Hepatocyte (in vitro differentiated cells): ENCODE data around the gene RANBP10. TPM values are rescaled to one million over a fixed set of nuclear protein-coding genes. Genes with fewer than 3 reads are reported as not detected.

ENCODE experiments used
- DNase-seq: peaks from one replicate; pipeline ENCODE4 v3.0.0-alpha.2; 2016; ENCODE audit warnings: low spot score
- H2AFZ ChIP-seq: fragments of 200-600 bp; sonication (generic); 2 replicates; pipeline ENCODE4 v1.6.0; 2016; ENCODE audit warnings: antibody characterized with exemption, mild to moderate bottlenecking
- H3K27ac ChIP-seq: fragments of 200-600 bp; sonication (generic); 2 replicates; pipeline ENCODE4 v1.5.1; 2016; ENCODE audit warnings: mild to moderate bottlenecking
- H3K27me3 ChIP-seq: fragments of 200-600 bp; sonication (generic); 2 replicates; pipeline ENCODE4 v1.6.1; 2016
- H3K36me3 ChIP-seq: fragments of 200-600 bp; sonication (generic); replicated peaks from 2 replicates; pipeline ENCODE4 v1.5.1; 2016; ENCODE audit warnings: low read depth; ENCODE audit not compliant: insufficient read depth
- H3K4me1 ChIP-seq: fragments of 200-600 bp; sonication (generic); 2 replicates; pipeline ENCODE4 v1.5.1; 2016; ENCODE audit warnings: mild to moderate bottlenecking, moderate library complexity; ENCODE audit not compliant: insufficient read depth
- H3K4me2 ChIP-seq: fragments of 200-600 bp; sonication (generic); 2 replicates; pipeline ENCODE4 v1.6.0; 2016
- H3K4me3 ChIP-seq: fragments of 200-600 bp; sonication (generic); 2 replicates; pipeline ENCODE4 v1.5.1; 2016; ENCODE audit warnings: mild to moderate bottlenecking
- H3K79me2 ChIP-seq: fragments of 200-600 bp; sonication (generic); 2 replicates; pipeline ENCODE4 v1.6.0; 2017; ENCODE audit warnings: mild to moderate bottlenecking
- H3K9me2 ChIP-seq: fragments of 200-600 bp; sonication (generic); replicated peaks from 2 replicates; pipeline ENCODE4 v1.6.0; 2017; ENCODE audit warnings: mild to moderate bottlenecking; ENCODE audit not compliant: insufficient read depth
- H3K9me3 ChIP-seq: fragments of 200-600 bp; sonication (generic); 2 replicates; pipeline ENCODE4 v1.5.1; 2016; ENCODE audit warnings: low read depth, mild to moderate bottlenecking
- H4K20me1 ChIP-seq: fragments of 200-600 bp; sonication (generic); 2 replicates; pipeline ENCODE4 v1.6.0; 2016; ENCODE audit warnings: mild to moderate bottlenecking; ENCODE audit not compliant: insufficient read depth, poor library complexity, severe bottlenecking
- EZH2 ChIP-seq: fragments of 200-600 bp; sonication (generic); IDR thresholded peaks from 2 replicates; pipeline ENCODE4 v1.6.1; 2016; ENCODE audit warnings: antibody characterized with exemption, mild to moderate bottlenecking, borderline replicate concordance
- EZH2phosphoT487 ChIP-seq: fragments of 200-600 bp; sonication (generic); IDR thresholded peaks from one replicate; pipeline ENCODE4 v1.6.1; 2018; ENCODE audit warnings: antibody characterized with exemption, mild to moderate bottlenecking, low read depth, moderate library complexity; ENCODE audit not compliant: unreplicated experiment, severe bottlenecking
- WGBS: methylation state at CpG from one replicate; pipeline ENCODE4 v1.1.6; 2016; ENCODE audit warnings: low lambda C conversion rate; ENCODE audit errors: missing lambda C conversion rate; 5-methylcytosine and 5-hydroxymethylcytosine counted together
- polyA plus RNA-seq: library from polyadenylated mRNA; unstranded; fragments of >200 nt; fragmentation: Nextera tagmentation; extraction: Ambion mirVana; gene quantifications from 2 replicates; pipeline ENCODE4 v1.2.1, GENCODE V29; 2016
- total RNA-seq: library from RNA; depleted of rRNA; stranded (reverse); fragments of >200 nt; gene quantifications from 2 replicates; pipeline ENCODE4 v1.2.3, GENCODE V29; 2014
- TF ChIP-seq, protein P1 (sequence below): fragments of 200-600 bp; sonication (generic); IDR thresholded peaks from 2 replicates; pipeline ENCODE4 v1.5.1; 2016; ENCODE audit warnings: antibody characterized with exemption, mild to moderate bottlenecking; ENCODE audit not compliant: poor library complexity

RANBP10 gene
- total RNA-seq = 8.6 and 8.8 TPM in 2 replicates
- 12.4 and 12.6 TPM in 2 replicates for polyA plus RNA-seq

DNA sequence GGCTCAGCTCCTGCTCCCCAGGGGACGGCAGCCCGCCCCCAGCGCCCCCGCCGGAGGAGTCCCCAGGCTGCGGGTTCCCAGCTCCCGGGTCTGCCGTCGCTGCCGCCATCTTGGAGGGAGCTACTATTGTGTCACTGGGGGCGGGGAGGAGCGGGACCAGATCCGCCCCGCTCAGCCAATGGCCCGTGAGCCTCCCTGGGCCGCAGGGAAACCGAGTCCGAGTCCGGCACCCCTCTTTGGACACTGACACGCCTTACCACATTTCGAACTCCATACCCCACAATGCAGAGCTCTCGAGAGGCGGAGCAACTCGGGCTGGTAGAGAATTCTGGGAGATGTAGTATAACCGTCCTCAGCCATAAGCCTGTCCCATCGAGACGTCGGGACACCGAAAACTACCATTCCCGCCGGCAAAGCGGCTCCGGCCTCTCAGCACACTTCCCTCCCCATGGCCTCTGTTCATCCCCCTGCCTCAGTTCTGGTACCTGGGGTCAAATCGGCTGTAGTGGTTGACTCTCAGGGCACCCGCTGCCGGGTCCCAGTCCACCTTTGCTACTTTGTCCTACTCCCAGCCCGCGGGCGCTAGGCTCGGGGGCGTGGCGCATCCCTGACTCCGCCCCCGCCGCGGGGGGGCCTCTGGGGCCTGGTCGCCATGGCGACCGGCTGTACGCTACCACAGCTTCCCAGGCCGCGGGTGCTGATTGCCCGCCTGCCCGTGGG lies at the start of gene RANBP10, which contains the start of gene TSNAXIP1:
Gene RANBP10 (minus strand): TSS at position 133 of the 720 bp plus-strand sequence. CDS start 24 bp downstream, at position 109.
Gene TSNAXIP1 (plus strand): TSS at position 462 of the 720 bp plus-strand sequence. CDS start 261 bp downstream, outside the sequence.
- Histone ChIP-seq H4K20me1 (peaks cover 2% of the 10 kb centered on the region), H3K9me2 (no peaks in the 10 kb centered on the region), H3K9me3 (no peaks in the 10 kb centered on the region), H3K4me1 (peaks cover 16% of the 10 kb centered on the region), H3K4me3 (peak within 1 kb of the TSS; percentile 84), H3K27me3 (no peaks in the 10 kb centered on the region), H2AFZ (peak within 1 kb of the TSS; percentile 69), H3K4me2 (peak within 1 kb of the TSS; percentile 89), H3K79me2 (peaks cover 46% of the 10 kb centered on the region), H3K27ac (peak within 1 kb of the TSS; percentile 60), H3K36me3 (no peaks in the 10 kb centered on the region)
- 1% methylated on average over 45 of the region's 54 CpGs for WGBS
- peak; percentile 99 for DNase-seq
- TF ChIP-seq EZH2phosphoT487 = no peak
- TF ChIP-seq, protein P1, sequence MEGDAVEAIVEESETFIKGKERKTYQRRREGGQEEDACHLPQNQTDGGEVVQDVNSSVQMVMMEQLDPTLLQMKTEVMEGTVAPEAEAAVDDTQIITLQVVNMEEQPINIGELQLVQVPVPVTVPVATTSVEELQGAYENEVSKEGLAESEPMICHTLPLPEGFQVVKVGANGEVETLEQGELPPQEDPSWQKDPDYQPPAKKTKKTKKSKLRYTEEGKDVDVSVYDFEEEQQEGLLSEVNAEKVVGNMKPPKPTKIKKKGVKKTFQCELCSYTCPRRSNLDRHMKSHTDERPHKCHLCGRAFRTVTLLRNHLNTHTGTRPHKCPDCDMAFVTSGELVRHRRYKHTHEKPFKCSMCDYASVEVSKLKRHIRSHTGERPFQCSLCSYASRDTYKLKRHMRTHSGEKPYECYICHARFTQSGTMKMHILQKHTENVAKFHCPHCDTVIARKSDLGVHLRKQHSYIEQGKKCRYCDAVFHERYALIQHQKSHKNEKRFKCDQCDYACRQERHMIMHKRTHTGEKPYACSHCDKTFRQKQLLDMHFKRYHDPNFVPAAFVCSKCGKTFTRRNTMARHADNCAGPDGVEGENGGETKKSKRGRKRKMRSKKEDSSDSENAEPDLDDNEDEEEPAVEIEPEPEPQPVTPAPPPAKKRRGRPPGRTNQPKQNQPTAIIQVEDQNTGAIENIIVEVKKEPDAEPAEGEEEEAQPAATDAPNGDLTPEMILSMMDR = no peak
- no peak for TF ChIP-seq EZH2

GRCh38 chr16:67855789-67856188 lies 49.4 kb upstream of the RANBP10 start:
- peaks cover 23% of the 10 kb centered on the region for H3K4me1 ChIP-seq
- no peak overlapping the region for H3K4me3 ChIP-seq
- peak overlapping the region; percentile 84 for H3K27ac ChIP-seq
- H3K9me2 ChIP-seq = no peaks in the 10 kb centered on the region
- WGBS = 91% methylated on average over 7 of the region's 10 CpGs
- peaks cover 95% of the 10 kb centered on the region for H3K79me2 ChIP-seq
- no peaks in the 10 kb centered on the region for H3K27me3 ChIP-seq
- no peak overlapping the region for H3K4me2 ChIP-seq
- H3K9me3 ChIP-seq = no peaks in the 10 kb centered on the region
- TF ChIP-seq, protein P1 = no peak
- TF ChIP-seq EZH2phosphoT487 (no peak), EZH2 (no peak)
- H2AFZ ChIP-seq = no peak overlapping the region
- H4K20me1 ChIP-seq = peaks cover 77% of the 10 kb centered on the region
- DNase-seq = no peak
- no peaks in the 10 kb centered on the region for H3K36me3 ChIP-seq

GRCh38 chr16:67853670-67854069 lies 47.3 kb upstream of the RANBP10 start:
- TF ChIP-seq, protein P1 = no peak
- TF ChIP-seq EZH2phosphoT487 (no peak), EZH2 (no peak)
- Histone ChIP-seq H3K9me2 (no peaks in the 10 kb centered on the region), H3K27ac (no peak overlapping the region), H3K79me2 (peaks cover 94% of the 10 kb centered on the region), H3K9me3 (no peaks in the 10 kb centered on the region), H3K27me3 (no peaks in the 10 kb centered on the region), H3K4me2 (no peak overlapping the region), H3K4me3 (no peak overlapping the region), H3K4me1 (peaks cover 23% of the 10 kb centered on the region), H2AFZ (no peak overlapping the region), H3K36me3 (no peaks in the 10 kb centered on the region), H4K20me1 (peaks cover 71% of the 10 kb centered on the region)
- DNase-seq = no peak
- 98% methylated on average over 3 of the region's 3 CpGs for WGBS
